WERI-Rb-1 (cell line): ENCODE results near the gene CDC42SE2.
"Not testable (repeated sequence)": the region's sequence is repeated elsewhere in the genome, so short reads cannot be mapped to it uniquely, and the experiment has no call there.

Source experiments
- DNase-seq: peaks from one replicate; pipeline ENCODE4 v3.0.0-alpha.2; 2020
- H3K27ac ChIP-seq: fragments of 250-450 bp; sonication (Bioruptor Pico); 2 replicates; pipeline ENCODE4 v1.5.1; 2020; ENCODE audit warnings: mild to moderate bottlenecking, moderate library complexity
- H3K27me3 ChIP-seq: fragments of 250-450 bp; sonication (Bioruptor Pico); 2 replicates; pipeline ENCODE4 v1.5.1; 2021; ENCODE audit warnings: mild to moderate bottlenecking, low read depth, moderate library complexity; ENCODE audit not compliant: insufficient read depth, severe bottlenecking
- H3K36me3 ChIP-seq: fragments of 250-450 bp; sonication (Bioruptor Pico); 2 replicates; pipeline ENCODE4 v1.5.1; 2020; ENCODE audit warnings: mild to moderate bottlenecking, moderate library complexity
- H3K4me3 ChIP-seq: 2 replicates; pipeline ENCODE4 v1.5.1; 2011; ENCODE audit warnings: low read depth, mild to moderate bottlenecking, control low read depth, low read length
- H3K9me3 ChIP-seq: fragments of 250-450 bp; sonication (Bioruptor Pico); 2 replicates; pipeline ENCODE4 v1.5.1; 2021; ENCODE audit warnings: mild to moderate bottlenecking, moderate library complexity; ENCODE audit not compliant: severe bottlenecking
- TF ChIP-seq, protein P1 (sequence below): IDR thresholded peaks from 2 replicates; pipeline ENCODE4 v1.5.1; 2011; ENCODE audit warnings: low read depth, mild to moderate bottlenecking, control low read depth, inconsistent platforms, low read length

The CDC42SE2 gene

DNA sequence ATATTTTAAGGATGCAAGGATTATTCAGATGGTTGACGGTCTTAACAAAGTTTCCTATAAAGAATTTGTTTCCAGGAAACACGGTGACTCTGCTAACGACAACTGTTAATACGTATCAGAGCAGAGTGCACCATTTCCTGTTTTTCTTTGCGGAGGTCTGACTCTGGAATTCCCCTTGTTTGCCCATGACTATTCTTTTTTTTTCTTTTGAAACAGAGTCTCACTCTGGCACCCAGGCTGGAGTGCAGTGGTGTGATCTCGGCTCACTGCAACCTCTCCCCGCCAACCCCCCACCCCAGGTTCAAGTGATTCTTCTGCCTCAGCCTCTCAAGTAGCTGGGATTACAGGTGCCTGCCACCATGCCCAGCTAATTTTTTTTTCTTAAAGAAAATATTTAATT is 115.9 kb downstream of the CDC42SE2 start:
- DNase-seq: no peak
- H3K36me3 ChIP-seq: no peaks in the 10 kb centered on the region
- no peak overlapping the region for H3K4me3 ChIP-seq
- TF ChIP-seq, protein P1, sequence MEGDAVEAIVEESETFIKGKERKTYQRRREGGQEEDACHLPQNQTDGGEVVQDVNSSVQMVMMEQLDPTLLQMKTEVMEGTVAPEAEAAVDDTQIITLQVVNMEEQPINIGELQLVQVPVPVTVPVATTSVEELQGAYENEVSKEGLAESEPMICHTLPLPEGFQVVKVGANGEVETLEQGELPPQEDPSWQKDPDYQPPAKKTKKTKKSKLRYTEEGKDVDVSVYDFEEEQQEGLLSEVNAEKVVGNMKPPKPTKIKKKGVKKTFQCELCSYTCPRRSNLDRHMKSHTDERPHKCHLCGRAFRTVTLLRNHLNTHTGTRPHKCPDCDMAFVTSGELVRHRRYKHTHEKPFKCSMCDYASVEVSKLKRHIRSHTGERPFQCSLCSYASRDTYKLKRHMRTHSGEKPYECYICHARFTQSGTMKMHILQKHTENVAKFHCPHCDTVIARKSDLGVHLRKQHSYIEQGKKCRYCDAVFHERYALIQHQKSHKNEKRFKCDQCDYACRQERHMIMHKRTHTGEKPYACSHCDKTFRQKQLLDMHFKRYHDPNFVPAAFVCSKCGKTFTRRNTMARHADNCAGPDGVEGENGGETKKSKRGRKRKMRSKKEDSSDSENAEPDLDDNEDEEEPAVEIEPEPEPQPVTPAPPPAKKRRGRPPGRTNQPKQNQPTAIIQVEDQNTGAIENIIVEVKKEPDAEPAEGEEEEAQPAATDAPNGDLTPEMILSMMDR: no peak
- no peaks in the 10 kb centered on the region for H3K9me3 ChIP-seq
- no peaks in the 10 kb centered on the region for H3K27me3 ChIP-seq
- H3K27ac ChIP-seq: no peak overlapping the region

DNA sequence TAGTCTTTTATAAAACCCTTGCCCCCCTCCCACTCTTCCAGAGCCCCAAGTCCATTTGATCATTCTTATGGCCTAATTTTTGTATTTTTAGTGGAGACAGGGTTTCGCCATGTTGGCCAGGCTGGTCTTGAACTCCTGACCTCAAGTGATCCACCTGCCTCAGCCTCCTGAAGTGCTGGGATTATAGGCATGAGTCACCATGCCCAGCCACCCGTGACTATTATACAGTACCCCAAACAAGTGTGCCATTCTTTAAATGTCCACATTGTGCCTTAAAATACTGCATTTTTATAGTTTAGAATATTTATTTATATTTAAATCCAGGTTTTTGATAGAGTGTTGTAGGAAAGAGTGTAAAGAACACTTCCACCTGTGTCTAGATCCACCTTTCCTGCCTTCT is 116.4 kb downstream of the CDC42SE2 start:
- H3K27ac ChIP-seq, H3K27me3 ChIP-seq, H3K9me3 ChIP-seq, DNase-seq, H3K36me3 ChIP-seq, H3K4me3 ChIP-seq: not testable (repeated sequence)

DNA sequence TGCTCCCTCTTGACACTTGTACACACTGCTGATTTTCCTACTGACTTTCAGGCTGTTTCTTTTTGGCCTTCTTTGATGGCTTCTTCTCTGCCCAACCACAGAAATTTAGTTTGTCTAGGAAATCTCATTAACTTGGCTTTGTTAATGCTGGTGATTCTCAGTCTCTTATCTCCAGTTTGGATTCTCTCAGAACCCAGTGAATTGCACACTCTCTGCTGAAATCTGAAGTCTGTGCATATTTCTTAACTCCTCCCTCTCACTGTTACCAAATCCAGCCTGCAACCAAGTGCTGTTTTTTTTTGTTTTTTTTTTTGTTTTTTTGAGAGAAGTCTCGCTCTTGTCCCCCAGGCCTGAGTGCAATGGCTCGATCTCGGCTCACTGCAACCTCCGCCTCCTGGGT is 117.2 kb downstream of the CDC42SE2 start:
- no peak overlapping the region for H3K4me3 ChIP-seq
- H3K27me3 ChIP-seq: no peaks in the 10 kb centered on the region
- no peak for DNase-seq
- H3K36me3 ChIP-seq: peaks cover 3% of the 10 kb centered on the region; the same call in 1 of the 2 replicates
- TF ChIP-seq, protein P1: no peak
- H3K27ac ChIP-seq: no peak overlapping the region
- no peaks in the 10 kb centered on the region for H3K9me3 ChIP-seq

DNA sequence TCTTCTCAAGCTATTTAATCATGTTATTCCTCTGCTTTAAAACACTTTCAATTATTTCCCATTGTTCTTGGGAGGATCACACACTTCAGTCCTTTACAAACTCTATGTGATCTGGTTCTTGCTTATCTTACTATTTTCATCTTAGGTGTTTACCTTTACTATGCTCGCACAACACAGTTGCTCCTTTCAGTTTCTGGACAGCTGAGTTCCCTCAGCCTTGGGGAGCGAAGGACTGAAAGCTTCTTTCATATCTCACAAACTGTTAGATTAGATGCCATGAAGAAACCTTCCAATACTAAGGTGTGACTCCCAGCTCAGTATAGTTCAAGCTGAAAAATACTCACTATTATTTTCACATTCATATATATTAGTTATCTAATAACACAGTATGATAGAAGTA is 117.9 kb downstream of the CDC42SE2 start:
- no peak for DNase-seq
- Histone ChIP-seq H3K27ac (no peak overlapping the region), H3K27me3 (no peaks in the 10 kb centered on the region), H3K4me3 (no peak overlapping the region), H3K9me3 (no peaks in the 10 kb centered on the region), H3K36me3 (peaks cover 3% of the 10 kb centered on the region; the same call in 1 of the 2 replicates)
- TF ChIP-seq, protein P1: no peak

DNA sequence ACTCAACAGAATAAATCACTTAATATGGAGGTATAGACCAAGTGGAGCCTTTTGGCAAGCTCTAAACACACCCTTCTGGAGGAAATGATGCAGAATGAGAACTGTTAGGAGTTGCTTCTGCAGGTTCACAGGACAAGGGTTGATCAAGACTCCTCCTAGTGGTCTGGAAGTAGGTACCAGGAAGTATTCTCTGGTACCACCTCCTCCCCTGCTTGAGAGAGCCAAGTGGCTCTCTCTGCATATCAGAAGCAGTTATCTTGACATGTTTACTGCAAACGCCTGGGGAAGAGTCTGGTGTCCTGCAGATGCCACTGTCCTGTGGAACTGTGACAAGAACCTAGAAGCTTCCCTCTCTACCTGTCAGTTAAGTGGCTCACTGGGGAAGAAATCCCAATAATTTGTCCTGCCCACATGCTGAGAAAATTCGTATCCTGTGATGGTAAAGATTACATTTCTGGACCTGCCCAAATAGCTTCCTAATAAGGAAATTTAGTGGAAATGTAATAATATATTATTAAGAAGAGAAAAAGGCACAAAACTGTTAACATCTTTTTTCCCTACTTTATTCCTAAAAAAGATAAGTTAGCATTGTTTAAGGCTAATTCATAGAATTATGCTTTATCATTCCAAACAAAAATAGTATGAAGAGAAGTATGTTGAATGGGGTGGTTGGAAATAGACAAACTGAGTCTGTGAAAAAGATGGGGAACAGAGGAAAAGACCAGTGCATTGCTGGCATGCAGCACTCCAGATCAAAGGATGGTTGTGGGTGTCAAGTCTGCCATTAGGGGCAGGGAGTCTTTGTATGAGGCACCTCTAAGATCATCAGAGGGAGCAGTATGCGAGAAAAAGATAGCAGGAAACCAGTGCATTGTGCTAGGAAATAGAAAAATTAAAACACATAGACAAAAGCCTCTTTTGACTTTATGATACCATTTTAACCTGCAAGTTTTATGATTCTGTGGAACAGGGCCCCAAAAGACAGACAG is 118.8 kb downstream of the CDC42SE2 start:
- no peaks in the 10 kb centered on the region for H3K9me3 ChIP-seq
- DNase-seq: peak; percentile 14
- no peaks in the 10 kb centered on the region for H3K27me3 ChIP-seq
- H3K36me3 ChIP-seq: peaks cover 3% of the 10 kb centered on the region; the same call in 1 of the 2 replicates
- no peak overlapping the region for H3K4me3 ChIP-seq
- no peak overlapping the region for H3K27ac ChIP-seq
- TF ChIP-seq, protein P1: peak; percentile 72

DNA sequence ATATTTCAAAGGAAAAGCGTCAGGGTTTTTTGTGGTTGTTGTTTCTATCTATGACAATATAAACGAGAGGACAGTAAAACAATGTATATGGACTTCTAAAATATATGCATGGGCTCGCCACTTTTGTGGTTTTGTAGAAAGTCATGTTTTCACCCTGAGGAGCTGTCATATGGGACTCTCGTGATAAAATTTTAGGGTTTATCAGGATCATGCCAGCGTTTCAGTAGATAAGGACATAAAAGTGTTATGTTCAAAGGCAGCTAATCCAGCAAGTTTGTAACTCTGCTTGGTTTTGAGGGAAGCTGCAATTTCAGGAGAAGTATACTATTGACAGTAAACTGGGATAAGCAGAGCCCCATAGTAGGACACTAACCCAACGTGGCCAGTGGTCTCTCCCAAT is 120.3 kb downstream of the CDC42SE2 start:
- DNase-seq: no peak
- TF ChIP-seq, protein P1: no peak
- no peaks in the 10 kb centered on the region for H3K9me3 ChIP-seq
- no peak overlapping the region for H3K4me3 ChIP-seq
- no peak overlapping the region for H3K27ac ChIP-seq
- no peaks in the 10 kb centered on the region for H3K27me3 ChIP-seq
- peaks cover 3% of the 10 kb centered on the region for H3K36me3 ChIP-seq
